Coronary artery (tissue), 2 donors: ENCODE measurements around the gene USHBP1.

ENCODE experiments used
- DNase-seq: peaks from one replicate; pipeline ENCODE4 v3.0.0-alpha.2; 2017; ENCODE audit warnings: low spot score
- H3K27ac ChIP-seq, 2 donors: fragments of 200-600 bp; sonication (generic); one replicate each; pipeline ENCODE4 v1.5.1; 2016 to 2019
- H3K4me3 ChIP-seq: fragments of 200-600 bp; sonication (generic); 2 replicates; pipeline ENCODE4 v1.5.1; 2016; ENCODE audit warnings: mild to moderate bottlenecking, moderate library complexity
- TF ChIP-seq, protein P1 (sequence below): fragments of 200-600 bp; sonication (generic); IDR thresholded peaks from one replicate; pipeline ENCODE4 v1.5.1; 2019; ENCODE audit warnings: antibody characterized with exemption

Gene USHBP1

DNA sequence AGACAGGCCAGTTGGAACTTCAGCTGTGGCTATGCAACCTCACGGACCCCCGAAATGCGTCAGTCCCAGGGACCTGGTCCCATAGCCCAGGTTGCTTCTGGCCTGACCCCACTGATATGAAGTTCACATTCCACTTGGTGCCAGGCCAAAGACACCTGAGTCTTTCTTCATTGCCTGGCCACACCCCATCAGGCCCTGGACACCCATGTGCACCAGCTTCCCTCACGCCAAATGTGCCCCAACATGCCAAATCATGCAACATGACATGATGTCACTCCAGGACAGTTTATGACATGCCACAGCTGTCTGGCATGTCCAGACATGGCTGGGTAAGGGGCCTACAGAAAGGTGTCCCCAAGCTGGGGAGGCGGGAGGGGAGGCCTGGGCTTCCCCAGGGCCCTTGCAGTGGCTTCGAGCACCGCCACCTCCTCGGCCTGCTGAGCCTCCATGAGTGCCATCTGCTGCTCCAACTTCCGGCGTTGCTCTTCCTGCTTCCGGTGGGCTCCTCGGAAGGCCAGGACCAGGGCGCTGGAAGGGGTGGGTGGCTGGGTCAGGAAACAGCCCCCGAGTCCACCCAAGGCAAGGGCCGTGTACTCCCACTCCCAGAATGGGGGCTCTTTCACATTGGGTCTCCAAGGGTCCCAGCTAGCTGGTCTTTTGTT, 14.5 kb downstream of the USHBP1 start:
- DNase-seq = no peak
- Histone ChIP-seq H3K27ac (no peak overlapping the region), H3K4me3 (no peak overlapping the region)
- TF ChIP-seq, protein P1, sequence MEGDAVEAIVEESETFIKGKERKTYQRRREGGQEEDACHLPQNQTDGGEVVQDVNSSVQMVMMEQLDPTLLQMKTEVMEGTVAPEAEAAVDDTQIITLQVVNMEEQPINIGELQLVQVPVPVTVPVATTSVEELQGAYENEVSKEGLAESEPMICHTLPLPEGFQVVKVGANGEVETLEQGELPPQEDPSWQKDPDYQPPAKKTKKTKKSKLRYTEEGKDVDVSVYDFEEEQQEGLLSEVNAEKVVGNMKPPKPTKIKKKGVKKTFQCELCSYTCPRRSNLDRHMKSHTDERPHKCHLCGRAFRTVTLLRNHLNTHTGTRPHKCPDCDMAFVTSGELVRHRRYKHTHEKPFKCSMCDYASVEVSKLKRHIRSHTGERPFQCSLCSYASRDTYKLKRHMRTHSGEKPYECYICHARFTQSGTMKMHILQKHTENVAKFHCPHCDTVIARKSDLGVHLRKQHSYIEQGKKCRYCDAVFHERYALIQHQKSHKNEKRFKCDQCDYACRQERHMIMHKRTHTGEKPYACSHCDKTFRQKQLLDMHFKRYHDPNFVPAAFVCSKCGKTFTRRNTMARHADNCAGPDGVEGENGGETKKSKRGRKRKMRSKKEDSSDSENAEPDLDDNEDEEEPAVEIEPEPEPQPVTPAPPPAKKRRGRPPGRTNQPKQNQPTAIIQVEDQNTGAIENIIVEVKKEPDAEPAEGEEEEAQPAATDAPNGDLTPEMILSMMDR = no peak

DNA sequence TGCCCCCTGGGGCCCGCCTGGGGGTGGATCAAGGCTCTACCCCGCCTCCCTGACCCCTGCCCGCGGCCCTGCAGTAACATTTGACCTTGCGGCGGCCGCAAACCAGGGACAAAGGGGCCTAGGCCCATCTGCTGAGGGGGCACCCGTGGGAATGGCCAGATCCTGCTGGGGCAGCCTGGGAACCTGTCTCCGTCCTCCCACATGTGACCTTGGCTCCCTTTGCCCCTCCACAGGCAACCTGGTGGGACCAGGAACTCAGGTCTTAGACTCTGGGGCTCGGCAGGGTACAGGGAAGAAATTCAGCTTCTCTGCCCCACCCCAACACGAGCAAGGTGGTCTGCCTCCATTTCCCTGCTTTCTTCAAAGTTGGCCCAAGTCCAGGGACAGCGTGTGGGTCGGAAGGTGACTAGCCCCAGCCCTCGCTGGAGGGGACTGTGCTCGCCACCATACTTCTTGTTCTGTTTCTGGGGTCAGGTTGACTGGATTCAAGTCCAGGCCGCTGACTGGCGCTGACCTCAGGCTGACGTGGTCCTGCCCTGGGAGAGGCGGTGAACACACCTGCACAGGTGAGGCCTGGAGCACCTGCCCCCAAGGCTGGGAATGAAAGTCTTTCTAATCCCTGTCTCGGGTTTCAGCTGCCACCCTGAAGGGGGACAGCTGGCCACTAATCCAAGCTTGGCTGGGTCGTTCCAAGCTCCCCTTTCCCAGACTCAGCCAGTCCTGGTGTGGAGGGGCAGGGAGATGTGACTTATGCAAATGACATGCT, 16.4 kb downstream of the USHBP1 start:
- DNase-seq = no peak
- TF ChIP-seq, protein P1 = no peak
- H3K27ac ChIP-seq = no peak overlapping the region
- no peak overlapping the region for H3K4me3 ChIP-seq

DNA sequence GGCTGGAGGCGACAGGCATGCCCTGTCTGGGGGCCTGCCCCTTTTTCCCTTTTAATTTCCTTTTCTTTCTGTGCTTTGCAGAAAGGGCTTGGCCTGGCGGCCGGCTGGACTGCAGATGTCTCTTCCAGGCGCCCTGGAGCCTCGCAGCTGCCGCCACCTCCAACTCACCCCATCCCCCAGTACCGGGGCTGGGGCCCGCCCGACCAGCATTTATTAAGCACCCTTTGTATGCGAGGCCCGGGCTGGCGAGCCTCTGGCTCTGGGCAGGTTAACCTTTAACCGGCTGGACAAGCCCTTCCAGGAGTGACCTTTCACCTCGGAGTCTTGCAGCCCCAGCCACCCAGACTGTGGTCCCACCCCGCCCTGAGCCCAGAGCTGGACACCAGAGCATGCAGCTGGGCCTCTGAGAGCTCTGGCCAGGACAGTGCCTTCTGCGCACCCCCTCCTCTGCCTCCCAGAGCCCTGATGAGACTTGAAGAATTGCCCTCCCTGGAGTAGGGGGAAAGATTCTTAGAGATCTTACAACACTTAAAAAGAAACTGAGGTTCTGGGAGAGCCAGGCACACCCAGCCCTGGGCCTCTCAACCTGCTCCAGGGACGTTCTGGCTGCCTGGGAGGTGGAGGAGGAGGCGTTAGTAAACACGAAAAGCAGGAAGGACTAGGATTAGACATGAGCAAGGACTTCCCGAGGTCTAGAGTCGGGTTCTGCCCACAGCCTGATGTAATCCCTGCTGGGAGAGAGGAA, 17.7 kb downstream of the USHBP1 start:
- H3K4me3 ChIP-seq = peak overlapping the region; percentile 98
- peak overlapping the region; percentile 52 to 91 for H3K27ac ChIP-seq
- TF ChIP-seq, protein P1 = no peak
- DNase-seq = no peak

DNA sequence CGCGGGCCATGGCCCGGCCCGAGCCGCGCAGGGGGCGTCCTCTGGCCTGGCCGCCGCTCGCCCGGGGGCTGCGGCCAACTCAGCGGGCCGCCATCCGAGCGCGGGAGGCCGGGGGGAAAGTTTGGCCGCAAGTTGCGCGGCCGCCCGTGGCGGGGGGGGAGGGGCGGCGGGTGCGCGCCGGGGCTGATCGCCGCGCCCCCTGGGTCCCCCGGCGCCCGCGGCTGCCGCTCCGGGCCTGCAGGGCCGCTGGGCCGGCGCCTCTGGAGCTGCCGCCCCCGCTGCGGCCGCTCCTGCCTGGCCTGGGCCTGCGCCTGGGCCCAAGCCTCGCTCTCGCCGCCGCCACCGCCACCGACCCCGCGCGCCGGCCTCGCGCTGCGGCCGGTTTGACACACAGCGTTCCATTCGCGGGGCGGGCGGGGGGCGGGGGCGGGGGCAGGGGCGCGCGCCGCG, 19.0 kb downstream of the USHBP1 start, which contains the start of gene NR2F6:
NR2F6 (minus strand) TSS at position 385 of the 450 bp plus-strand sequence. CDS start 699 bp downstream, outside the sequence.
- Histone ChIP-seq H3K27ac (peak within 1 kb of the TSS; percentile 61 to 91), H3K4me3 (peak within 1 kb of the TSS; percentile 98)
- no peak for DNase-seq
- TF ChIP-seq, protein P1 = no peak

DNA sequence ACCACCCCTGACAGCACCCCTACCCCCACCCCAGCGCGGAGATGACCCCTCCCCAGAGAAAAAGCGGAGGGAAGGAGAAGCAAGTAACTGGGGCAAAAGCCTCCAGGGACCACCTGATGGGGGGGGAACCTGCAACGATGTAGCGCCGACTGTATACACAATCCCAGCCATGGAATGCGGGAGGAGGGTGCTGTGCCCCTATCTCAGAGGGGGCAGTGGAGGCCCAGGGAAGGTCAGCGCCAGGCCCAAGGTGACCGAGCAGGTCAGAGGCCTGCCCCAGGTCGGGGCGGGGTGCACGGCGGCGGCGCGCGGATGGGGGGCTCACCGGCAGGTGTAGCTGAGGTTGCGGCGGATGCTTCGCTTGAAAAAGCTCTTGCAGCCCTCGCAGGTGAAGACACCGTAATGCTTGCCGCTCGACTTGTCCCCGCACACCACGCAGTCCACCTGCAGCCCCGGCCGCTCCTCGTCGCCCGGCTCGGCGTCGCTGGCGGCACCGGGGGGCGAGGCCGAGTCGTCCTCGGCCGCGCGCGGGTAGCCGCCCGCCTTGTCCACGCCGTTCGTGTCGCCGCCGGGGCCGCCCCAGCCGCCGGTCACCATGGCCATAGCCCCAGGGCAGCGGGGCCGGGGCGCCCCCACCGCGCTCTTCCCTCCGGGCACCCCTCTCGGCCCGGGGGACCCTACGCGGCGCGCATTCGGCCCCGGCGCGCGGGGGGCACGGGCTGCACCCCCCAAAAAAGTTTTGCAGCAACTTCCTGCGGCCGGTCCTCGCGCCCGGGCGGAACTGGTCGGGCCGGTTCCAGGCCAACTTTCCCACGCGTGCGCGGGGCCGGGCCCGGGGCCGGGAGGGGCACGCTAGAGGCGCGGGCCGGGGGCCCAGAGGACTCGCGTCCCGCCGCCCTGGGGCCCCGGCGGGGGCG, 19.7 kb downstream of the USHBP1 start:
- TF ChIP-seq, protein P1 = no peak
- H3K4me3 ChIP-seq = peak overlapping the region; percentile 98
- peak overlapping the region; percentile 61 to 91 for H3K27ac ChIP-seq
- no peak for DNase-seq
